ENCODE data around the gene TBC1D21.

Gene TBC1D21

DNA sequence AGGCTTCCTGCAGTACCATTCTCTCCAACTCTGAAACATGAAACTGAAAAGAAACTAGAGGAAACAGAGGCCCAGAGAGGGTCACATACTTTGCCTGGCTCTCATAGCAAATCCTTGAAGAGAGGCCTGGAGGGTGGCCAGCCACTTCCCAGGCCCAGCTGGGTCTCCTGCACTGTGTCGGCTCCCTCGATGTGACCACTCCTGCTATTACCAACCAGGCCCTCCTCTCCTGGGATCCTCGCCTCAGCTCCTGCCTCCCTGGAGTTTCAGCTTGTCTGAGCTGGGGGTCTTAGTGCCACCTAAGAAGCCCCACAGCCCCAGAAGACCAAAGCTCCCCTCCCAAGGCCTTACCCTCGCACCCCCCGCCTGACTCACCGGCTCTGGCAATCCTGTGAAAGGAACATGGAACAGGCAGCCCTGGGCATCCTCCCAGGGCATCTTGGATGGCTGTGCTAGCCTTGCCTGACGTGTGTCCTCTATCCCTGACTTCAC, 57.5 kb downstream of the TBC1D21 start:
- TF ChIP-seq GATA2 (IDR thresholded peaks at IDR 0.05; ENCODE audit: low read depth, low read length) (no peak), GATA3 (IDR thresholded peaks at IDR 0.05; ENCODE audit: low read depth, low read length) (no peak)

GRCh38 chr15:73931441-73931840, 58.1 kb downstream of the TBC1D21 start:
- TF ChIP-seq GATA3 (IDR thresholded peaks at IDR 0.05; ENCODE audit: low read depth, low read length) (no peak), GATA2 (IDR thresholded peaks at IDR 0.05; ENCODE audit: low read depth, low read length) (no peak)

- no peak for TF ChIP-seq GATA3 (IDR thresholded peaks at IDR 0.05; ENCODE audit: low read depth, low read length)
- no peak for TF ChIP-seq GATA2 (IDR thresholded peaks at IDR 0.05; ENCODE audit: low read depth, low read length)
Observed at GRCh38 chr15:73932381-73933191, 59.2 kb downstream of the TBC1D21 start.

GRCh38 chr15:73934281-73934680, 60.9 kb downstream of the TBC1D21 start:
- TF ChIP-seq GATA2 (IDR thresholded peaks at IDR 0.05; ENCODE audit: low read depth, low read length): peak; percentile 25; the same call in 1 of the 2 replicates
- no peak for TF ChIP-seq GATA3 (IDR thresholded peaks at IDR 0.05; ENCODE audit: low read depth, low read length)

DNA sequence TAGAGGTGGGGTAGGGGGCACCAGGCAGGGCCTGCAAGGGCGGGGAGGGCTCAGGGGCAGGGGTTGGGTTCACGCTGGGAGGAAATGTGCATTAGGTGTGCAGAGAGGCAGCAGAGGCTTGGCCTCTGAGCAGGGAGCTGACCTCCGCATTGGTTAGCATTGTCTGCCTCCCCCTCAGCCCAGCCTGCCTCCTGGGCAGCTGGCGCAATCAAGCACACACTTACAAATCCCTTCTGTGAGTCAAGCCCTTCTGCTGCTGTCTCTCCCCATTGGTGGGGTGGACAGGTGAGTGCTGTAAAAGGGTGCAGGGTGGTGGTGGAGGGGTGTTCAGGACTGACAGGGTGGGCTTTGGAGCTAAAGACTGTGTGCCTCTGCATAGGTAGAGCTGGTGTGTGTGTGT, 62.2 kb downstream of the TBC1D21 start:
- TF ChIP-seq GATA3 (IDR thresholded peaks at IDR 0.05; ENCODE audit: low read depth, low read length): no peak
- TF ChIP-seq GATA2 (IDR thresholded peaks at IDR 0.05; ENCODE audit: low read depth, low read length): no peak

- peak; percentile 36; the same call in 1 of the 2 replicates for TF ChIP-seq GATA2 (IDR thresholded peaks at IDR 0.05; ENCODE audit: low read depth, low read length)
- TF ChIP-seq GATA3 (IDR thresholded peaks at IDR 0.05; ENCODE audit: low read depth, low read length): no peak
Observed at GRCh38 chr15:73936181-73936580, 62.8 kb downstream of the TBC1D21 start.

DNA sequence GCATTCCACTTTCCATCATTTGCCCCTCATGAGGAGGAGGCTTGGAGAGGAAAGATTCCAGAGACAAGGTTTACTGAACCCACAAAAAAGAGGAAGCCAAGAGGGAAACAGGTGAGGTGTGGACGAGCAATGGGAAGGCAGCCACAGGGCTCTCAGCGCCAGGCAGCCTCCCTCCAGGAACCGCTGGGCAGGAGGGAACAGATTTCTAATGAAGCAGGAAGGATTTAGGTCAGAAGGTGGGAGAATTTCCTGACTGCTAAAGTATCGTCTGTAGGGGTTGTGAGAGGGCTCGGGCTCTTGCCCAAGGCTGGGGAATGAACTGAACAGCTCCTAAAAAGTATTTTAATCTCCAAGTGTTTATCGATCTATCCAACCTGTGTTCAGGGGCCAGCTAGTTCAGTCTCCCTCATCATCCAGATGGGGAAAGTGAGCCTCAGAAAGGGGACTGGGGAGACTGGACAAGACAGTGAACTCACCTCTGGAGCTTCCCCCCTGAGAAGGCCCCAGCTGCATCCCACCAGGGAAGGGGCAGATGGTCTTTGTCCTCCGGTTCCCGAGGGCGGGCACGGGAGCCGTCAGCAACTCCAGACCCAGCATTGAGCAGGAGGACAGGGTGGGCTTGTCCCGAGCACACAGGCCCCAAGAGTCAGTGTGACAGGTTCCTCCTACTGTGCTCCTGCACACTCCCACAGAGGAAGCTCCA, 63.4 kb downstream of the TBC1D21 start:
- TF ChIP-seq GATA3 (IDR thresholded peaks at IDR 0.05; ENCODE audit: low read depth, low read length): no peak

- TF ChIP-seq GATA3 (IDR thresholded peaks at IDR 0.05; ENCODE audit: low read depth, low read length): no peak
- TF ChIP-seq GATA2 (IDR thresholded peaks at IDR 0.05; ENCODE audit: low read depth, low read length): no peak
Observed at GRCh38 chr15:73937296-73937695, 63.9 kb downstream of the TBC1D21 start.

GRCh38 chr15:73937726-73938125, 64.4 kb downstream of the TBC1D21 start:
- TF ChIP-seq GATA3 (IDR thresholded peaks at IDR 0.05; ENCODE audit: low read depth, low read length) (no peak), GATA2 (IDR thresholded peaks at IDR 0.05; ENCODE audit: low read depth, low read length) (no peak)

Data from SH-SY5Y (cell line).